HG03460 (cell line): ENCODE data around the gene LRRK1.
A peak's percentile ranks its signal among the peaks of the same experiment; 100 is the strongest.

Experiments
- ATAC-seq: cut with Tn5 transposase; IDR thresholded peaks from one replicate; pipeline ENCODE4 v1.9.1; 2021; ENCODE audit not compliant: unreplicated experiment

The LRRK1 gene

GRCh38 chr15:100918690-100919480 lies at the start of gene LRRK1:
LRRK1 (plus strand) TSS chr15:100919357; CDS start chr15:100924633, 5,276 bp downstream.
- no peak for ATAC-seq

- peak; percentile 72 for ATAC-seq
These were observed 46.0 kb upstream of the LRRK1 start for GRCh38 chr15:100873029-100873677.

- no peak for ATAC-seq
These were observed 43.7 kb upstream of the LRRK1 start for GRCh38 chr15:100875495-100875894.

- ATAC-seq, result no peak
These were observed 43.2 kb upstream of the LRRK1 start for GRCh38 chr15:100875976-100876375.

- ATAC-seq, result no peak
These were observed 41.6 kb upstream of the LRRK1 start for GRCh38 chr15:100877551-100877950.

GRCh38 chr15:100878130-100878529 lies 41.0 kb upstream of the LRRK1 start:
- no peak for ATAC-seq

GRCh38 chr15:100878648-100879047 lies 40.5 kb upstream of the LRRK1 start:
- no peak for ATAC-seq

- no peak for ATAC-seq
These were observed 40.1 kb upstream of the LRRK1 start for GRCh38 chr15:100879061-100879463.

- ATAC-seq, result no peak
These were observed 39.6 kb upstream of the LRRK1 start, which contains the start of gene ALDH1A3 for GRCh38 chr15:100879464-100880138. ALDH1A3 (plus strand) TSS chr15:100879831; CDS start chr15:100879908, 77 bp downstream.

GRCh38 chr15:100880139-100880896 lies 38.8 kb upstream of the LRRK1 start:
- no peak for ATAC-seq

GRCh38 chr15:100880897-100881242 lies 38.3 kb upstream of the LRRK1 start:
- no peak for ATAC-seq

- no peak for ATAC-seq
These were observed 37.4 kb upstream of the LRRK1 start for GRCh38 chr15:100881573-100882336.

GRCh38 chr15:100885116-100885515 lies 34.0 kb upstream of the LRRK1 start:
- no peak for ATAC-seq

- ATAC-seq, result no peak
These were observed 33.3 kb upstream of the LRRK1 start for GRCh38 chr15:100885811-100886210.

GRCh38 chr15:100887211-100887913 lies 31.8 kb upstream of the LRRK1 start:
- no peak for ATAC-seq

GRCh38 chr15:100889385-100890050 lies 29.6 kb upstream of the LRRK1 start:
- no peak for ATAC-seq

GRCh38 chr15:100890051-100890720 lies 29.0 kb upstream of the LRRK1 start:
- no peak for ATAC-seq

- ATAC-seq, result no peak
These were observed 28.3 kb upstream of the LRRK1 start for GRCh38 chr15:100890850-100891249.
